ENCODE results near the gene SOCS3.

- TF ChIP-seq CTCF (conservative IDR thresholded peaks at IDR 0.05; ENCODE audit: low read depth in 2 of 2) (peak in 1 of 2 experiments; percentile 25; a peak in 2 of 4 replicates), REST (IDR thresholded peaks at IDR 0.05; ENCODE audit: unreplicated experiment) (no peak), NANOG (IDR thresholded peaks at IDR 0.05; ENCODE audit: borderline replicate concordance) (no peak), STAT1 (IDR thresholded peaks at IDR 0.05; ENCODE audit: unreplicated experiment) (no peak), EZH2phosphoT487 (IDR thresholded peaks at IDR 0.05; ENCODE audit: unreplicated experiment) (no peak), POLR2AphosphoS5 (IDR thresholded peaks at IDR 0.05; ENCODE audit: low read depth) (peak; percentile 55), JUNB (IDR thresholded peaks at IDR 0.05; ENCODE audit: unreplicated experiment) (no peak), ETS1 (IDR thresholded peaks at IDR 0.05) (peak; percentile 59), EZH2 (IDR thresholded peaks at IDR 0.05; ENCODE audit: low read depth, unreplicated experiment) (no peak), CREB1 (CRISPR knock-in tag; IDR thresholded peaks at IDR 0.05; ENCODE audit: low read depth) (no peak)
Observed at GRCh38 chr17:78351449-78352006, 8.3 kb downstream of the SOCS3 start.
